HG02759 (cell line): ENCODE measurements around the gene PARVB.

Experiments
- ATAC-seq: cut with Tn5 transposase; IDR thresholded peaks from one replicate; pipeline ENCODE4 v1.9.1; 2021; ENCODE audit warnings: mild to moderate bottlenecking, moderate library complexity; ENCODE audit not compliant: unreplicated experiment

PARVB gene

GRCh38 chr22:44175676-44176075 lies 151.6 kb downstream of the PARVB start:
- no peak for ATAC-seq

- ATAC-seq, result no peak
These were observed 155.3 kb downstream of the PARVB start for GRCh38 chr22:44179196-44179988.

GRCh38 chr22:44179989-44180705 lies 156.0 kb downstream of the PARVB start:
- peak; percentile 5 for ATAC-seq

- peak; percentile 61 for ATAC-seq
These were observed 156.6 kb downstream of the PARVB start, which contains the start of gene PARVG for GRCh38 chr22:44180706-44181032. Gene PARVG (plus strand): TSS chr22:44180925. CDS start chr22:44183330, 2,405 bp downstream.

- ATAC-seq, result peak; percentile 33
These were observed 157.2 kb downstream of the PARVB start for GRCh38 chr22:44181033-44181911.

- ATAC-seq, result peak; percentile 12
These were observed 157.9 kb downstream of the PARVB start for GRCh38 chr22:44181912-44182587.

GRCh38 chr22:44182588-44183286 lies 158.6 kb downstream of the PARVB start:
- no peak for ATAC-seq

GRCh38 chr22:44183287-44183588 lies 159.1 kb downstream of the PARVB start:
- ATAC-seq, result no peak

- ATAC-seq, result no peak
These were observed 159.9 kb downstream of the PARVB start for GRCh38 chr22:44184006-44184405.

- ATAC-seq, result no peak
These were observed 161.4 kb downstream of the PARVB start for GRCh38 chr22:44185237-44186120.

- ATAC-seq, result no peak
These were observed 162.0 kb downstream of the PARVB start for GRCh38 chr22:44186121-44186510.

GRCh38 chr22:44186737-44187136 lies 162.6 kb downstream of the PARVB start:
- ATAC-seq, result no peak

GRCh38 chr22:44187652-44188230 lies 163.6 kb downstream of the PARVB start:
- no peak for ATAC-seq

GRCh38 chr22:44188316-44188715 lies 164.2 kb downstream of the PARVB start:
- no peak for ATAC-seq

- no peak for ATAC-seq
These were observed 165.0 kb downstream of the PARVB start for GRCh38 chr22:44188986-44189630.

- ATAC-seq, result no peak
These were observed 166.4 kb downstream of the PARVB start for GRCh38 chr22:44190381-44190976.

- no peak for ATAC-seq
These were observed 166.9 kb downstream of the PARVB start for GRCh38 chr22:44191036-44191454.
